H9 (cell line): ENCODE measurements around the gene GBP5. TPM values are rescaled to one million over a fixed set of nuclear protein-coding genes. Genes with fewer than 3 reads are reported as not detected.

ENCODE experiments used
- DNase-seq: peaks from one replicate; pipeline ENCODE4 v3.0.0-alpha.2; 2017
- H2AFZ ChIP-seq: one replicate; pipeline ENCODE4 v1.6.1; 2013; ENCODE audit warnings: mild to moderate bottlenecking, low read length, control low read depth, moderate library complexity
- H2AK5ac ChIP-seq: 2 replicates; pipeline ENCODE4 v1.6.1; 2013; ENCODE audit warnings: low read length, control low read depth, mixed read lengths; ENCODE audit not compliant: insufficient read length
- H2BK120ac ChIP-seq: one replicate; pipeline ENCODE4 v1.6.1; 2013; ENCODE audit warnings: low read depth, mild to moderate bottlenecking, low read length, control low read depth, inconsistent platforms; ENCODE audit not compliant: poor library complexity, severe bottlenecking
- H2BK12ac ChIP-seq: 2 replicates; pipeline ENCODE4 v1.6.1; 2013; ENCODE audit warnings: low read length, control low read depth, mixed read lengths, low read depth; ENCODE audit not compliant: insufficient read length
- H2BK15ac ChIP-seq: 2 replicates; pipeline ENCODE4 v1.6.1; 2013; ENCODE audit warnings: low read depth, low read length, control low read depth
- H2BK20ac ChIP-seq: one replicate; pipeline ENCODE4 v1.6.1; 2013; ENCODE audit warnings: low read depth, mild to moderate bottlenecking, low read length, control low read depth, inconsistent platforms; ENCODE audit not compliant: poor library complexity, severe bottlenecking
- H2BK5ac ChIP-seq: 2 replicates; pipeline ENCODE4 v1.6.1; 2013; ENCODE audit warnings: low read length, control low read depth, mixed read lengths; ENCODE audit not compliant: insufficient read length
- H3K14ac ChIP-seq: 2 replicates; pipeline ENCODE4 v1.6.1; 2013; ENCODE audit warnings: low read length, control low read depth; ENCODE audit not compliant: insufficient read depth
- H3K18ac ChIP-seq: 2 replicates; pipeline ENCODE4 v1.6.1; 2013; ENCODE audit warnings: low read depth, mild to moderate bottlenecking, mixed read lengths, low read length, control low read depth; ENCODE audit not compliant: insufficient read length
- H3K23ac ChIP-seq: 2 replicates; pipeline ENCODE4 v1.6.1; 2013; ENCODE audit warnings: low read length, control low read depth, mixed read lengths, low read depth; ENCODE audit not compliant: insufficient read length
- H3K23me2 ChIP-seq: 2 replicates; pipeline ENCODE4 v1.6.1; 2013; ENCODE audit warnings: low read depth, mild to moderate bottlenecking, mixed read lengths, low read length, control low read depth; ENCODE audit not compliant: insufficient read length, poor library complexity, severe bottlenecking
- H3K27ac ChIP-seq: 2 replicates; pipeline ENCODE4 v1.5.1; 2013; ENCODE audit warnings: low read length, control low read depth, mixed read lengths, low read depth; ENCODE audit not compliant: insufficient read length
- H3K27me3 ChIP-seq: 2 replicates; pipeline ENCODE4 v1.6.1; 2013; ENCODE audit warnings: low read length, control low read depth, inconsistent platforms; ENCODE audit not compliant: insufficient read depth
- H3K4ac ChIP-seq: 2 replicates; pipeline ENCODE4 v1.6.1; 2013; ENCODE audit warnings: low read depth, mild to moderate bottlenecking, control low read depth, inconsistent platforms, low read length, moderate library complexity
- H3K4me1 ChIP-seq: 2 replicates; pipeline ENCODE4 v1.6.1; 2013; ENCODE audit warnings: low read length, control low read depth, inconsistent platforms; ENCODE audit not compliant: insufficient read depth
- H3K4me2 ChIP-seq: 2 replicates; pipeline ENCODE4 v1.6.1; 2013; ENCODE audit warnings: low read length, control low read depth, mixed read lengths; ENCODE audit not compliant: insufficient read length, insufficient read depth
- H3K56ac ChIP-seq: 2 replicates; pipeline ENCODE4 v1.6.1; 2013; ENCODE audit warnings: low read depth, mild to moderate bottlenecking, mixed read lengths, low read length, control low read depth; ENCODE audit not compliant: insufficient read length
- H3K79me1 ChIP-seq: 2 replicates; pipeline ENCODE4 v1.6.1; 2013; ENCODE audit warnings: low read depth, mild to moderate bottlenecking, moderate library complexity, low read length, control low read depth, inconsistent platforms; ENCODE audit not compliant: insufficient read depth, poor library complexity, severe bottlenecking
- H3K79me2 ChIP-seq: 2 replicates; pipeline ENCODE4 v1.6.1; 2013; ENCODE audit warnings: low read length, control low read depth, inconsistent platforms; ENCODE audit not compliant: insufficient read depth
- H3K9ac ChIP-seq: 2 replicates; pipeline ENCODE4 v1.6.1; 2013; ENCODE audit warnings: low read length, control low read depth, mixed read lengths; ENCODE audit not compliant: insufficient read length; ENCODE audit errors: extremely low read depth
- H3K9me3 ChIP-seq: one replicate; pipeline ENCODE4 v1.6.1; 2013; ENCODE audit warnings: low read depth, low read length, inconsistent platforms; ENCODE audit not compliant: control insufficient read depth
- H3T11ph ChIP-seq: one replicate; pipeline ENCODE4 v1.6.1; 2013; ENCODE audit warnings: mild to moderate bottlenecking, low read length, control low read depth, inconsistent platforms
- H4K20me1 ChIP-seq: one replicate; pipeline ENCODE4 v1.6.1; 2013; ENCODE audit not compliant: control insufficient read depth, insufficient read length, insufficient read depth
- H4K5ac ChIP-seq: 2 replicates; pipeline ENCODE4 v1.6.1; 2013; ENCODE audit warnings: low read depth, mild to moderate bottlenecking, mixed read lengths, low read length, control low read depth; ENCODE audit not compliant: insufficient read length
- H4K8ac ChIP-seq: replicated peaks from 2 replicates; pipeline ENCODE4 v1.6.1; 2013; ENCODE audit warnings: low read length, control low read depth, mixed read lengths, low read depth; ENCODE audit not compliant: insufficient read length
- H4K91ac ChIP-seq: 2 replicates; pipeline ENCODE4 v1.6.1; 2013; ENCODE audit warnings: low read depth, mild to moderate bottlenecking, moderate library complexity, mixed read lengths, low read length, control low read depth; ENCODE audit not compliant: insufficient read length
- H3K27ac Mint-ChIP-seq, 3 experiments: 2 replicates in 2 of 3; 3 replicates in 1 of 3; pipeline ENCODE4 v1.8.0; 2020 to 2021; ENCODE audit warnings: mixed read lengths in 3 of 3, mild to moderate bottlenecking in 1 of 3, moderate library complexity in 1 of 3
- H3K27me3 Mint-ChIP-seq: 2 replicates; pipeline ENCODE4 v1.8.0; 2021; ENCODE audit warnings: low read depth, mild to moderate bottlenecking, moderate library complexity, mixed read lengths
- H3K36me3 Mint-ChIP-seq, 3 experiments: 2 replicates in 2 of 3; 3 replicates in 1 of 3; pipeline ENCODE4 v1.8.0; 2020 to 2021; ENCODE audit warnings: low read depth in 3 of 3, mixed read lengths in 3 of 3; ENCODE audit not compliant: insufficient read depth in 1 of 3
- H3K4me1 Mint-ChIP-seq, 2 experiments: 2 replicates each; pipeline ENCODE4 v1.8.0; 2020; ENCODE audit warnings: mixed read lengths in 2 of 2
- H3K4me3 Mint-ChIP-seq, 2 experiments: 2 replicates in 1 of 2; 3 replicates in 1 of 2; pipeline ENCODE4 v1.8.0; 2020 to 2021; ENCODE audit warnings: mild to moderate bottlenecking in 2 of 2, mixed read lengths in 2 of 2, moderate library complexity in 1 of 2
- H3K9me3 Mint-ChIP-seq, 2 experiments: 2 replicates in 1 of 2; 3 replicates in 1 of 2; pipeline ENCODE4 v1.8.0; 2020; ENCODE audit warnings: mild to moderate bottlenecking in 2 of 2, mixed read lengths in 2 of 2, moderate library complexity in 1 of 2
- CTCF ChIP-seq: fragments of 200-600 bp; sonication (generic); conservative IDR thresholded peaks from 3 replicates; pipeline ENCODE4 v1.8.0; 2021; ENCODE audit warnings: antibody characterized with exemption, mild to moderate bottlenecking
- WGBS: extraction: QIAGEN DNeasy Blood & Tissue Kit; methylation state at CpG from one replicate; pipeline ENCODE4 v1.1.7; 2013; ENCODE audit warnings: missing lambda C conversion rate, low lambda C conversion rate, mixed read lengths; ENCODE audit not compliant: insufficient read length; ENCODE audit errors: extremely low coverage; 5-methylcytosine and 5-hydroxymethylcytosine counted together
- total RNA-seq: library from RNA; stranded (reverse); gene quantifications from 2 replicates; pipeline ENCODE4 v1.2.1, GENCODE V29; 2021

The GBP5 gene
- total RNA-seq, 1 experiment from 2014 or later: not detected

GRCh38 chr1:89270423-89270822 is 2.2 kb downstream of the GBP5 start:
- H3K9ac ChIP-seq: no peak overlapping the region
- TF ChIP-seq CTCF: no peak
- Mint-ChIP-seq H3K27ac (no peak overlapping the region), H3K36me3 (no peaks in the 10 kb centered on the region; a peak in 2 of 7 replicates), H3K4me1 (no peaks in the 10 kb centered on the region), H3K27me3 (peaks cover 3% of the 10 kb centered on the region), H3K4me3 (no peak overlapping the region), H3K9me3 (peaks cover 0 to 4% of the 10 kb centered on the region in 2 experiments; a peak in 2 of 5 replicates)
- no peak overlapping the region for H2BK5ac ChIP-seq
- peaks cover 5% of the 10 kb centered on the region for H3K23me2 ChIP-seq
- H2AK5ac ChIP-seq: no peak overlapping the region
- H4K8ac ChIP-seq: no peak overlapping the region
- no peak overlapping the region for H2BK120ac ChIP-seq
- no peak overlapping the region for H3K27ac ChIP-seq
- no peaks in the 10 kb centered on the region for H3K9me3 ChIP-seq
- no peak overlapping the region for H3K23ac ChIP-seq
- no peak overlapping the region for H2AFZ ChIP-seq
- no peak for DNase-seq
- H2BK20ac ChIP-seq: no peak overlapping the region
- no peak overlapping the region for H3K56ac ChIP-seq
- H4K5ac ChIP-seq: no peak overlapping the region
- no peak overlapping the region for H3T11ph ChIP-seq
- no peaks in the 10 kb centered on the region for H3K79me2 ChIP-seq
- no peaks in the 10 kb centered on the region for H4K20me1 ChIP-seq
- no peak overlapping the region for H3K4ac ChIP-seq
- H3K4me1 ChIP-seq: no peaks in the 10 kb centered on the region
- no peak overlapping the region for H4K91ac ChIP-seq
- no peak overlapping the region for H2BK15ac ChIP-seq
- no peak overlapping the region for H2BK12ac ChIP-seq
- H3K18ac ChIP-seq: no peak overlapping the region
- no CpG with 5 or more reads among the region's 1 CpG for WGBS
- no peak overlapping the region for H3K14ac ChIP-seq
- no peaks in the 10 kb centered on the region for H3K27me3 ChIP-seq
- H3K79me1 ChIP-seq: no peaks in the 10 kb centered on the region
- no peak overlapping the region for H3K4me2 ChIP-seq
